Thyroid gland (tissue), 4 donors: ENCODE results near the gene COL4A1. TPM values are rescaled to one million over a fixed set of nuclear protein-coding genes. Genes with fewer than 3 reads are reported as not detected.

Experiments
- DNase-seq, 2 donors: peaks; one replicate each; pipeline ENCODE4 v3.0.0-alpha.2; 2019
- H3K27ac ChIP-seq, 3 donors: fragments of 200-600 bp; sonication (generic); 1 replicate in 2 of 3; 2 replicates in 1 of 3; pipeline ENCODE4 v1.5.1; 2016 to 2019; ENCODE audit warnings: mild to moderate bottlenecking in 1 of 3, moderate library complexity in 1 of 3
- H3K27me3 ChIP-seq: fragments of 200-600 bp; sonication (generic); one replicate; pipeline ENCODE4 v1.5.1; 2019
- H3K36me3 ChIP-seq, 2 donors: fragments of 200-600 bp; sonication (generic); one replicate each; pipeline ENCODE4 v1.5.1; 2016 to 2019
- H3K4me1 ChIP-seq, 2 donors: fragments of 200-600 bp; sonication (generic); one replicate each; pipeline ENCODE4 v1.5.1; 2017 to 2019
- H3K4me3 ChIP-seq, 3 donors: fragments of 200-600 bp; sonication (generic); replicated peaks in 1 of 3; 1 replicate in 2 of 3; 2 replicates in 1 of 3; pipeline ENCODE4 v1.5.1; 2016; ENCODE audit warnings: mild to moderate bottlenecking in 1 of 3
- H3K9me3 ChIP-seq: fragments of 200-600 bp; sonication (generic); one replicate; pipeline ENCODE4 v1.5.1; 2017
- POLR2A ChIP-seq, 2 donors: fragments of 450-650 bp; IDR thresholded peaks; one replicate each; pipeline ENCODE4 v1.6.1; 2017; ENCODE audit warnings: antibody characterized with exemption in 2 of 2, mild to moderate bottlenecking in 2 of 2, moderate library complexity in 1 of 2
- WGBS, 2 donors: methylation state at CpG; one replicate each; pipeline ENCODE4 v1.1.5; 2017; 5-methylcytosine and 5-hydroxymethylcytosine counted together
- intact Hi-C: fragments of 100-400 bp; cut with DNase I; formaldehyde crosslinking; loops from one replicate; pipeline ENCODE4 v1.15.1; 2023
- total RNA-seq, 4 donors: library from RNA; depleted of rRNA; stranded (reverse); fragments of >200 nt; gene quantifications; one replicate each; pipeline ENCODE4 v1.2.3, GENCODE V29; 2016
- TF ChIP-seq, protein P1 (sequence below), 6 experiments: fragments of 200-600 bp in 3 of 6; fragments of 450-650 bp in 3 of 6; sonication (generic) in 3 of 6; IDR thresholded peaks; one replicate each; pipeline ENCODE4 v1.5.1; 2016 to 2019; ENCODE audit warnings: antibody characterized with exemption in 6 of 6, mild to moderate bottlenecking in 2 of 6, inconsistent platforms in 1 of 6, moderate library complexity in 1 of 6

COL4A1 gene
- total RNA-seq, 4 donors from 2014 or later: 71.3 to 161 (median 112) TPM

DNA sequence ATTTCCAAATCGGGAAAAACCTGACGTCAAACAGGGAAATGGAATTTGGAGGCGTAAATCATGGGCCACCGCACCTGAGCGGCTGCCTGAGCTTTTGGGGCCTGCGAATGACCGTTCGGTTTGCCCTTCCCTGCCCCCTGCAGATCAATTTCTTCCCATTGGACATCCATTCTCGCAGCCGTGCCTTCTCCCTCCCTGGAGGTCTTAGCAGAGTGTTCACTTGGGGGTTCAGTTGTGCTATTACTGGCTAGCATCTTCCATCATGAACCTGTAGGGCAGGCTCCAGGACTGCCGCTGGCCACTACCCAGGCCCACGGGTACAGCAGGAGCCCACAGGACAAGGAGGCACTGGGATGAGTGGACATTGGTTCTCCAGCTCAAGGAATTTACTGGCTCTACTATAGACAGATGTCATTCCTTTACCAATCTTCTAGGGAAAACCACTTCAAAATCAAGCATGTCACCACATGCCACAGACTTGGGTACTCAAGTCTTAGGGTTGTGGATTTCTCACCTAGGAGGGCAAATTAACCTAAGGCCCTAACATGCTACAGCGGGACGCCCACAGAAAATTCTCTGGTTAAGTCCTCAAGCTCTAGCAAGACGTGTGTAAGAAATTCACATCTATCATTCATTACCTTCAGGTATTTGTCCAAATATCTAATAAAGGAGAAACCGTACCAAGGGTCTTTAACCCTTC lies 75.5 kb downstream of the COL4A1 start:
- Histone ChIP-seq H3K4me1 (peaks cover 0 to 10% of the 10 kb centered on the region in 2 donors), H3K4me3 (no peak overlapping the region), H3K36me3 (no peaks in the 10 kb centered on the region), H3K27me3 (no peaks in the 10 kb centered on the region), H3K9me3 (no peaks in the 10 kb centered on the region), H3K27ac (no peak overlapping the region)
- 88 to 91% methylated on average over 16 of the region's 16 CpGs for WGBS, 2 donors
- intact Hi-C loops: no loop called here
- DNase-seq: no peak
- TF ChIP-seq, protein P1, sequence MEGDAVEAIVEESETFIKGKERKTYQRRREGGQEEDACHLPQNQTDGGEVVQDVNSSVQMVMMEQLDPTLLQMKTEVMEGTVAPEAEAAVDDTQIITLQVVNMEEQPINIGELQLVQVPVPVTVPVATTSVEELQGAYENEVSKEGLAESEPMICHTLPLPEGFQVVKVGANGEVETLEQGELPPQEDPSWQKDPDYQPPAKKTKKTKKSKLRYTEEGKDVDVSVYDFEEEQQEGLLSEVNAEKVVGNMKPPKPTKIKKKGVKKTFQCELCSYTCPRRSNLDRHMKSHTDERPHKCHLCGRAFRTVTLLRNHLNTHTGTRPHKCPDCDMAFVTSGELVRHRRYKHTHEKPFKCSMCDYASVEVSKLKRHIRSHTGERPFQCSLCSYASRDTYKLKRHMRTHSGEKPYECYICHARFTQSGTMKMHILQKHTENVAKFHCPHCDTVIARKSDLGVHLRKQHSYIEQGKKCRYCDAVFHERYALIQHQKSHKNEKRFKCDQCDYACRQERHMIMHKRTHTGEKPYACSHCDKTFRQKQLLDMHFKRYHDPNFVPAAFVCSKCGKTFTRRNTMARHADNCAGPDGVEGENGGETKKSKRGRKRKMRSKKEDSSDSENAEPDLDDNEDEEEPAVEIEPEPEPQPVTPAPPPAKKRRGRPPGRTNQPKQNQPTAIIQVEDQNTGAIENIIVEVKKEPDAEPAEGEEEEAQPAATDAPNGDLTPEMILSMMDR (IDR thresholded peaks at IDR 0.05): no peak
- TF ChIP-seq POLR2A (IDR thresholded peaks at IDR 0.05): no peak

DNA sequence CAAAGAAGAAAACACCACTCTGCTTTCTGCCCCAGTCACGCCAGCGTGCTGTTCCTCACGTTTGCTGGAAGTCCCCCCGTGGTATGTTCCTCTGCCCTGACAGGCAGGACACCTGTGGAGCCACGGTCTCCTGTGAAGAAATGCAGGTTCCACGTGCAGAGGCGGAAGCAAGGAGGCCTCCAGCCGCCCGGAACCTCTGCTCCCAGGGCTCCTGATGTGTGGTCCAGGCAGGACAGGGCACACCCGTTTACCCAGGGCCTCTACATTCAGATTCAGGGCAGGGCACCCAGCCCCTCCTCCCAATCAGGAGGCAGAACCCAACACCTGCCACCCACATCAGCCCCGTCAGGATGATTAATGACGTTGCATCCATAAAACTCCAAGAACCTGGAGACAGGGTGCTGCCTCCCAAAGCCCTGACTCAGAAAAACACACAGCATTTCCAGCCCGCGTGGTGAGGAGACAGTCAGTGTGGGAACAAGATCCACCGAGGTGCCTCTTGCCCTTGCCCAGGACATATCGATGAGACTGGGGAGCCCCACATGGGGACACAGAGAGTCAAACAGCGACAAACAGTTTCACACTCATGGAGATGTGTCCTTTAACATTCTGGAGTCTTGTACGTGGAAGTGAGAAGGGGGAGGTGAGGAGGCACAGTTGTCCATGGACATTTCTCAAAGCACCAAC lies 76.2 kb downstream of the COL4A1 start:
- Histone ChIP-seq H3K36me3 (no peaks in the 10 kb centered on the region), H3K9me3 (no peaks in the 10 kb centered on the region), H3K4me1 (peaks cover 0 to 16% of the 10 kb centered on the region in 2 donors), H3K27me3 (no peaks in the 10 kb centered on the region), H3K4me3 (no peak overlapping the region), H3K27ac (no peak overlapping the region)
- WGBS, 2 donors: 86 to 90% methylated on average over 18 of the region's 18 CpGs
- no peak for TF ChIP-seq POLR2A (IDR thresholded peaks at IDR 0.05)
- TF ChIP-seq, protein P1 (IDR thresholded peaks at IDR 0.05): no peak
- no peak for DNase-seq
- intact Hi-C loops: no loop called here

DNA sequence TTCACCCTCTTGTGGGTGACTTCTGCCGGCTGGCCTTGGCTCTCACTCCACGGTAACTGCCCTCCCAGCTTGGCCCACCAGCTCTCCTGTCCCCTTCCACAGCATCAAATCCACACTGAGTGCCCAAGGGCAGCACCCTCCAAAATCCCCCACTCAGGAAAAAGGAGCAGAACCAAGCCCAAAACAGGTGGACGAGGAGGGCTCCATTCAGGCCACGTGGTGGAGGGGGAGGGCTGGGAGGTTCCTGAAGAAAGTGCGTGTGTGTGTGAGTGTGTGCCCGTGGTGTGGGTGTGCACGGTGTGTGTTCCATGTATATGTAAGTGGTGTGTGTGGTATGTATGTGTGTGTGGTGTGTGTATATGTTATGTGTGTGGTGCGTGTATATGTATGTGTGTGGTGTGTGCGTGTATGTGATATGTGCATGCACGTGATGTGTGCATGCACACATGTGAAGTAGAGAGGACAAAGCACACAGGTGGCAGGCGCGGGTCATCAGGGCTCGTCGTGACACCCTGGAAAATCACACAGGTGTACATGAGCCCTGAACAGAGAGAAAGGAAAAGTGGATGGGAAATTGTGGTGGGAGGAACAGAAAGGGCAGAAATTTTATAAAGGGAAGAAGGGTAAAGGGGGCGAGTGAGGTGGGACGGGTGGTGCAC lies 76.9 kb downstream of the COL4A1 start:
- 94 to 96% methylated on average over 16 of the region's 16 CpGs for WGBS, 2 donors
- DNase-seq: no peak
- no peak overlapping the region for H3K27ac ChIP-seq
- no peak overlapping the region for H3K4me3 ChIP-seq
- H3K27me3 ChIP-seq: no peaks in the 10 kb centered on the region
- H3K36me3 ChIP-seq: no peaks in the 10 kb centered on the region
- no peak for TF ChIP-seq POLR2A (IDR thresholded peaks at IDR 0.05)
- TF ChIP-seq, protein P1 (IDR thresholded peaks at IDR 0.05): no peak
- H3K9me3 ChIP-seq: no peaks in the 10 kb centered on the region
- intact Hi-C loops: loop anchor here (10.0 kb wide), 1 partner anchor 215 kb away; no protein-coding TSS in a partner anchor
- peaks cover 0 to 20% of the 10 kb centered on the region in 2 donors for H3K4me1 ChIP-seq

DNA sequence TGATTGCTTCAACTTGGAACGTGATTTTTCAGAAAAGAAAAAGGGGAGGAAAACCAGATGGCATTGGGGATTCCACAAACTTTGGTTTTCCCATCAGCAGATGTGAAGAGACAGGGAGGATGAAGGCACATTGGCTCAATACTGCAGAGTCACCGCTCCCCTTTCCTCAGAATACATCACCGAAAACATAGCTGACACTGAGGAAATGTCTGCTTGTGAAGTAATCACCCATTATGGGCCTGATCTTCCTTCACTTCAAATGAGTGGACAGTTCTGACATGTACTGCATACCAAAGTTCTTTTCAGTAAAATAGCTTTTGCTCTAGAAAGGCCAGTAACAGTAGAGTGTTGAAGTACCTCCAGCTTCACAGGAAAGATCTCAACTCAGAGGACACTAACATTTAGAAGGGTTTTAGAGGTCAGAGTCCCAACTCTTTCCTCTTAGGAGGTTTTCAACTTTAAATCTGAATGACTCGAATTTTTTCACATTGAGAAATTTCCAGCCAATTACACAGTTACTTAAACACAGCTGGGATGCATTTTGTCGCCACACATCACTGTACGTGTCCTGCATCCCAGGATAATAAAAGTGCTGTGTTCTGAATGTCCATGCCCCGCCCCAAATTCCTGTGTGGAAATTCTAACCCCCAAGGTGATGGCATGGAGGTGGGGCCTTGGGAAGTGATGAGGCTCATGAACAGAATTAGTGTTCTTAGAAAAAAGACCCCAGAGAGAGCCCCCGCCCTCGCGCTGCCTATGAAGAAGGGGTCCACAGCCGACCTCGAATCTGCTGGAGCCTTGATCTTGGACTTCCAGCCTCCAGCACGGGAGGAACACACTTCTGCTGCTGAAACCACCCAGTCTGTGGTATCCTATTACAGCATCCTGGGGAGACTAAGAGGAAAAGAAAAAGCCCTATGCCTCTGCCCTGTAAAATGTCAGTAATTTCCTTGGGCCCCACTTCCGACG lies 77.7 kb downstream of the COL4A1 start:
- Histone ChIP-seq H3K36me3 (no peaks in the 10 kb centered on the region), H3K4me1 (peaks cover 0 to 17% of the 10 kb centered on the region in 2 donors), H3K4me3 (no peak overlapping the region), H3K9me3 (no peaks in the 10 kb centered on the region), H3K27me3 (no peaks in the 10 kb centered on the region), H3K27ac (peak overlapping the region in 1 of 3 donors; percentile 22)
- WGBS, 2 donors: 85 to 87% methylated on average over 14 to 15 of the region's 15 CpGs
- TF ChIP-seq, protein P1 (IDR thresholded peaks at IDR 0.05): no peak
- TF ChIP-seq POLR2A (IDR thresholded peaks at IDR 0.05): no peak
- intact Hi-C loops: loop anchor here (10.0 kb wide), 1 partner anchor 216 kb away; no protein-coding TSS in a partner anchor
- no peak for DNase-seq
